H9 (cell line): ENCODE results near the gene LCE1C. TPM values are rescaled to one million over a fixed set of nuclear protein-coding genes. Genes with fewer than 3 reads are reported as not detected.

Source experiments
- DNase-seq: peaks from one replicate; pipeline ENCODE4 v3.0.0-alpha.2; 2017
- H2AFZ ChIP-seq: one replicate; pipeline ENCODE4 v1.6.1; 2013; ENCODE audit warnings: mild to moderate bottlenecking, low read length, control low read depth, moderate library complexity
- H2AK5ac ChIP-seq: 2 replicates; pipeline ENCODE4 v1.6.1; 2013; ENCODE audit warnings: low read length, control low read depth, mixed read lengths; ENCODE audit not compliant: insufficient read length
- H2BK120ac ChIP-seq: one replicate; pipeline ENCODE4 v1.6.1; 2013; ENCODE audit warnings: low read depth, mild to moderate bottlenecking, low read length, control low read depth, inconsistent platforms; ENCODE audit not compliant: poor library complexity, severe bottlenecking
- H2BK12ac ChIP-seq: 2 replicates; pipeline ENCODE4 v1.6.1; 2013; ENCODE audit warnings: low read length, control low read depth, mixed read lengths, low read depth; ENCODE audit not compliant: insufficient read length
- H2BK15ac ChIP-seq: 2 replicates; pipeline ENCODE4 v1.6.1; 2013; ENCODE audit warnings: low read depth, low read length, control low read depth
- H2BK20ac ChIP-seq: one replicate; pipeline ENCODE4 v1.6.1; 2013; ENCODE audit warnings: low read depth, mild to moderate bottlenecking, low read length, control low read depth, inconsistent platforms; ENCODE audit not compliant: poor library complexity, severe bottlenecking
- H2BK5ac ChIP-seq: 2 replicates; pipeline ENCODE4 v1.6.1; 2013; ENCODE audit warnings: low read length, control low read depth, mixed read lengths; ENCODE audit not compliant: insufficient read length
- H3K14ac ChIP-seq: 2 replicates; pipeline ENCODE4 v1.6.1; 2013; ENCODE audit warnings: low read length, control low read depth; ENCODE audit not compliant: insufficient read depth
- H3K18ac ChIP-seq: 2 replicates; pipeline ENCODE4 v1.6.1; 2013; ENCODE audit warnings: low read depth, mild to moderate bottlenecking, mixed read lengths, low read length, control low read depth; ENCODE audit not compliant: insufficient read length
- H3K23ac ChIP-seq: 2 replicates; pipeline ENCODE4 v1.6.1; 2013; ENCODE audit warnings: low read length, control low read depth, mixed read lengths, low read depth; ENCODE audit not compliant: insufficient read length
- H3K23me2 ChIP-seq: 2 replicates; pipeline ENCODE4 v1.6.1; 2013; ENCODE audit warnings: low read depth, mild to moderate bottlenecking, mixed read lengths, low read length, control low read depth; ENCODE audit not compliant: insufficient read length, poor library complexity, severe bottlenecking
- H3K27ac ChIP-seq: 2 replicates; pipeline ENCODE4 v1.5.1; 2013; ENCODE audit warnings: low read length, control low read depth, mixed read lengths, low read depth; ENCODE audit not compliant: insufficient read length
- H3K27me3 ChIP-seq: 2 replicates; pipeline ENCODE4 v1.6.1; 2013; ENCODE audit warnings: low read length, control low read depth, inconsistent platforms; ENCODE audit not compliant: insufficient read depth
- H3K4ac ChIP-seq: 2 replicates; pipeline ENCODE4 v1.6.1; 2013; ENCODE audit warnings: low read depth, mild to moderate bottlenecking, control low read depth, inconsistent platforms, low read length, moderate library complexity
- H3K4me1 ChIP-seq: 2 replicates; pipeline ENCODE4 v1.6.1; 2013; ENCODE audit warnings: low read length, control low read depth, inconsistent platforms; ENCODE audit not compliant: insufficient read depth
- H3K4me2 ChIP-seq: 2 replicates; pipeline ENCODE4 v1.6.1; 2013; ENCODE audit warnings: low read length, control low read depth, mixed read lengths; ENCODE audit not compliant: insufficient read length, insufficient read depth
- H3K56ac ChIP-seq: 2 replicates; pipeline ENCODE4 v1.6.1; 2013; ENCODE audit warnings: low read depth, mild to moderate bottlenecking, mixed read lengths, low read length, control low read depth; ENCODE audit not compliant: insufficient read length
- H3K79me1 ChIP-seq: 2 replicates; pipeline ENCODE4 v1.6.1; 2013; ENCODE audit warnings: low read depth, mild to moderate bottlenecking, moderate library complexity, low read length, control low read depth, inconsistent platforms; ENCODE audit not compliant: insufficient read depth, poor library complexity, severe bottlenecking
- H3K79me2 ChIP-seq: 2 replicates; pipeline ENCODE4 v1.6.1; 2013; ENCODE audit warnings: low read length, control low read depth, inconsistent platforms; ENCODE audit not compliant: insufficient read depth
- H3K9ac ChIP-seq: 2 replicates; pipeline ENCODE4 v1.6.1; 2013; ENCODE audit warnings: low read length, control low read depth, mixed read lengths; ENCODE audit not compliant: insufficient read length; ENCODE audit errors: extremely low read depth
- H3K9me3 ChIP-seq: one replicate; pipeline ENCODE4 v1.6.1; 2013; ENCODE audit warnings: low read depth, low read length, inconsistent platforms; ENCODE audit not compliant: control insufficient read depth
- H3T11ph ChIP-seq: one replicate; pipeline ENCODE4 v1.6.1; 2013; ENCODE audit warnings: mild to moderate bottlenecking, low read length, control low read depth, inconsistent platforms
- H4K20me1 ChIP-seq: one replicate; pipeline ENCODE4 v1.6.1; 2013; ENCODE audit not compliant: control insufficient read depth, insufficient read length, insufficient read depth
- H4K5ac ChIP-seq: 2 replicates; pipeline ENCODE4 v1.6.1; 2013; ENCODE audit warnings: low read depth, mild to moderate bottlenecking, mixed read lengths, low read length, control low read depth; ENCODE audit not compliant: insufficient read length
- H4K8ac ChIP-seq: replicated peaks from 2 replicates; pipeline ENCODE4 v1.6.1; 2013; ENCODE audit warnings: low read length, control low read depth, mixed read lengths, low read depth; ENCODE audit not compliant: insufficient read length
- H4K91ac ChIP-seq: 2 replicates; pipeline ENCODE4 v1.6.1; 2013; ENCODE audit warnings: low read depth, mild to moderate bottlenecking, moderate library complexity, mixed read lengths, low read length, control low read depth; ENCODE audit not compliant: insufficient read length
- H3K27ac Mint-ChIP-seq, 3 experiments: 2 replicates in 2 of 3; 3 replicates in 1 of 3; pipeline ENCODE4 v1.8.0; 2020 to 2021; ENCODE audit warnings: mixed read lengths in 3 of 3, mild to moderate bottlenecking in 1 of 3, moderate library complexity in 1 of 3
- H3K27me3 Mint-ChIP-seq: 2 replicates; pipeline ENCODE4 v1.8.0; 2021; ENCODE audit warnings: low read depth, mild to moderate bottlenecking, moderate library complexity, mixed read lengths
- H3K36me3 Mint-ChIP-seq, 3 experiments: 2 replicates in 2 of 3; 3 replicates in 1 of 3; pipeline ENCODE4 v1.8.0; 2020 to 2021; ENCODE audit warnings: low read depth in 3 of 3, mixed read lengths in 3 of 3; ENCODE audit not compliant: insufficient read depth in 1 of 3
- H3K4me1 Mint-ChIP-seq, 2 experiments: 2 replicates each; pipeline ENCODE4 v1.8.0; 2020; ENCODE audit warnings: mixed read lengths in 2 of 2
- H3K4me3 Mint-ChIP-seq, 2 experiments: 2 replicates in 1 of 2; 3 replicates in 1 of 2; pipeline ENCODE4 v1.8.0; 2020 to 2021; ENCODE audit warnings: mild to moderate bottlenecking in 2 of 2, mixed read lengths in 2 of 2, moderate library complexity in 1 of 2
- H3K9me3 Mint-ChIP-seq, 2 experiments: 2 replicates in 1 of 2; 3 replicates in 1 of 2; pipeline ENCODE4 v1.8.0; 2020; ENCODE audit warnings: mild to moderate bottlenecking in 2 of 2, mixed read lengths in 2 of 2, moderate library complexity in 1 of 2
- WGBS: extraction: QIAGEN DNeasy Blood & Tissue Kit; methylation state at CpG from one replicate; pipeline ENCODE4 v1.1.7; 2013; ENCODE audit warnings: missing lambda C conversion rate, low lambda C conversion rate, mixed read lengths; ENCODE audit not compliant: insufficient read length; ENCODE audit errors: extremely low coverage; 5-methylcytosine and 5-hydroxymethylcytosine counted together
- total RNA-seq: library from RNA; stranded (reverse); gene quantifications from 2 replicates; pipeline ENCODE4 v1.2.1, GENCODE V29; 2021
- TF ChIP-seq, protein P1 (sequence below): fragments of 200-600 bp; sonication (generic); conservative IDR thresholded peaks from 3 replicates; pipeline ENCODE4 v1.8.0; 2021; ENCODE audit warnings: antibody characterized with exemption, mild to moderate bottlenecking

Gene LCE1C
- total RNA-seq, 1 experiment from 2014 or later = not detected

- Histone ChIP-seq H2BK5ac (no peak overlapping the region), H4K8ac (no peak overlapping the region), H3K79me1 (no peaks in the 10 kb centered on the region), H2AFZ (no peak overlapping the region), H3K14ac (no peak overlapping the region), H3K9ac (no peak overlapping the region), H3K9me3 (peaks cover 76% of the 10 kb centered on the region), H4K20me1 (no peaks in the 10 kb centered on the region), H3K18ac (no peak overlapping the region), H3K23ac (no peak overlapping the region), H3K56ac (no peak overlapping the region), H2BK15ac (no peak overlapping the region), H2BK20ac (no peak overlapping the region), H2BK12ac (no peak overlapping the region), H3K27me3 (no peaks in the 10 kb centered on the region), H4K5ac (no peak overlapping the region), H3K4ac (no peak overlapping the region), H3T11ph (no peak overlapping the region), H3K27ac (no peak overlapping the region), H2AK5ac (no peak overlapping the region), H3K4me1 (no peaks in the 10 kb centered on the region), H3K79me2 (no peaks in the 10 kb centered on the region), H3K4me2 (no peak overlapping the region), H2BK120ac (no peak overlapping the region), H4K91ac (no peak overlapping the region), H3K23me2 (no peaks in the 10 kb centered on the region)
- Mint-ChIP-seq H3K27me3 (no peaks in the 10 kb centered on the region; the same call in none of the 2 replicates), H3K4me3 (no peak overlapping the region), H3K4me1 (no peaks in the 10 kb centered on the region), H3K36me3 (peaks cover 4 to 20% (median 6%) of the 10 kb centered on the region in 3 experiments; a peak in 5 of 7 replicates), H3K9me3 (peaks cover 86 to 88% of the 10 kb centered on the region in 2 experiments), H3K27ac (no peak overlapping the region)
- TF ChIP-seq, protein P1, sequence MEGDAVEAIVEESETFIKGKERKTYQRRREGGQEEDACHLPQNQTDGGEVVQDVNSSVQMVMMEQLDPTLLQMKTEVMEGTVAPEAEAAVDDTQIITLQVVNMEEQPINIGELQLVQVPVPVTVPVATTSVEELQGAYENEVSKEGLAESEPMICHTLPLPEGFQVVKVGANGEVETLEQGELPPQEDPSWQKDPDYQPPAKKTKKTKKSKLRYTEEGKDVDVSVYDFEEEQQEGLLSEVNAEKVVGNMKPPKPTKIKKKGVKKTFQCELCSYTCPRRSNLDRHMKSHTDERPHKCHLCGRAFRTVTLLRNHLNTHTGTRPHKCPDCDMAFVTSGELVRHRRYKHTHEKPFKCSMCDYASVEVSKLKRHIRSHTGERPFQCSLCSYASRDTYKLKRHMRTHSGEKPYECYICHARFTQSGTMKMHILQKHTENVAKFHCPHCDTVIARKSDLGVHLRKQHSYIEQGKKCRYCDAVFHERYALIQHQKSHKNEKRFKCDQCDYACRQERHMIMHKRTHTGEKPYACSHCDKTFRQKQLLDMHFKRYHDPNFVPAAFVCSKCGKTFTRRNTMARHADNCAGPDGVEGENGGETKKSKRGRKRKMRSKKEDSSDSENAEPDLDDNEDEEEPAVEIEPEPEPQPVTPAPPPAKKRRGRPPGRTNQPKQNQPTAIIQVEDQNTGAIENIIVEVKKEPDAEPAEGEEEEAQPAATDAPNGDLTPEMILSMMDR = no peak
- DNase-seq = no peak
- whole genome bisulfite sequencing = no CpG with 5 or more reads among the region's 2 CpGs
Observed at GRCh38 chr1:152811050-152811449, 4.6 kb upstream of the LCE1C start.
